HepG2 (cell line): Measurements from ENCODE around the gene MTFP1. TPM values are rescaled to one million over a fixed set of nuclear protein-coding genes. Genes with fewer than 3 reads are reported as not detected.

Experiments used
- ATAC-seq: fragments of 200-7000 bp; cut with Tn5 transposase; 3 replicates; pipeline ENCODE4 v1.9.1; 2020; ENCODE audit warnings: mild to moderate bottlenecking, moderate library complexity
- BruUV-seq: library from RNA; stranded (reverse); fragments of 400-500 nt; replicated peaks from 2 replicates; lab custom pipeline; 2021; lab: Mats Ljungman, UMichigan
- CTCF ChIA-PET: fragments of 300-600 bp; formaldehyde crosslinking; extraction: SDS; loops from one replicate; lab custom pipeline; 2021; ENCODE audit warnings: low total read pairs, inconsistent platforms, low intra/inter-chr PET ratio; lab: Yijun Ruan, JAX
- POLR2A ChIA-PET: fragments of 350-600 bp; sonication (Branson Sonifier 250); formaldehyde crosslinking; loops from one replicate; lab custom pipeline; 2020; ENCODE audit warnings: antibody characterized with exemption, inconsistent platforms; lab: Yijun Ruan, JAX
- DNase-seq: peaks from one replicate; pipeline ENCODE4 v3.0.0-alpha.2; 2015; ENCODE audit warnings: low spot score
- FAIRE-seq: peaks from 3 replicates; lab custom pipeline; 2011; peaks lifted over from hg19 to GRCh38; lab: Jason Lieb, UNC
- H2AFZ ChIP-seq: one replicate; pipeline ENCODE4 v1.6.1; 2011; ENCODE audit warnings: low read length, inconsistent platforms
- H3K27ac ChIP-seq: fragments of 300-600 bp; 3 replicates; pipeline ENCODE4 v1.8.0; 2011; ENCODE audit warnings: mixed run types, mild to moderate bottlenecking, mixed read lengths, low read length, inconsistent platforms; ENCODE audit not compliant: insufficient read depth; ENCODE audit errors: extremely low read length
- H3K27me3 ChIP-seq, 2 experiments: fragments of 200-600 bp in 1 of 2; 2 replicates in 1 of 2; 3 replicates in 1 of 2; pipeline versions ENCODE4 v1.6.0 to v1.8.0; 2011; ENCODE audit warnings: low read length in 2 of 2, mild to moderate bottlenecking in 2 of 2, moderate library complexity in 2 of 2, inconsistent platforms in 1 of 2; ENCODE audit not compliant: insufficient read depth in 2 of 2, control insufficient read depth in 1 of 2
- H3K36me3 ChIP-seq, 2 experiments: fragments of 200-600 bp in 1 of 2; replicated peaks in 1 of 2; 2 replicates in 1 of 2; 3 replicates in 1 of 2; pipeline versions ENCODE4 v1.5.1 to v1.8.0; 2011; ENCODE audit warnings: low read length in 2 of 2, inconsistent platforms in 1 of 2; ENCODE audit not compliant: insufficient read depth in 2 of 2, control insufficient read depth in 1 of 2
- H3K4me1 ChIP-seq: 2 replicates; pipeline ENCODE4 v1.5.1; 2012; ENCODE audit warnings: low read length, inconsistent platforms; ENCODE audit not compliant: insufficient read depth
- H3K4me2 ChIP-seq: 2 replicates; pipeline ENCODE4 v1.6.0; 2011; ENCODE audit warnings: low read depth, low read length, inconsistent platforms
- H3K4me3 ChIP-seq, 3 experiments: fragments of 200-600 bp in 1 of 3; sonication (generic), shearing (Covaris generic) in 1 of 3; replicated peaks in 1 of 3; 2 replicates each; pipeline ENCODE4 v1.5.1; 2011 to 2016; ENCODE audit warnings: low read length in 3 of 3, inconsistent platforms in 2 of 3, low read depth in 2 of 3, mild to moderate bottlenecking in 2 of 3, control low read depth in 1 of 3, mixed read lengths in 1 of 3; ENCODE audit not compliant: insufficient read depth in 1 of 3
- H3K79me2 ChIP-seq: one replicate; pipeline ENCODE4 v1.6.1; 2011; ENCODE audit warnings: low read length, inconsistent platforms; ENCODE audit not compliant: insufficient read depth
- H3K9ac ChIP-seq: 2 replicates; pipeline ENCODE4 v1.6.0; 2011; ENCODE audit warnings: mild to moderate bottlenecking, low read depth, low read length, inconsistent platforms; ENCODE audit not compliant: insufficient read depth
- H3K9me3 ChIP-seq: 2 replicates; pipeline ENCODE4 v1.5.1; 2012; ENCODE audit warnings: mild to moderate bottlenecking, low read length
- H4K20me1 ChIP-seq: 2 replicates; pipeline ENCODE4 v1.6.0; 2011; ENCODE audit warnings: inconsistent platforms, mild to moderate bottlenecking, low read length, moderate library complexity; ENCODE audit not compliant: insufficient read depth
- ATM ChIP-seq: fragments of 450-650 bp; IDR thresholded peaks from 2 replicates; pipeline ENCODE4 v1.7.1; 2017; ENCODE audit warnings: mild to moderate bottlenecking, borderline replicate concordance
- ATRX ChIP-seq: sonication (generic); formaldehyde crosslinking; IDR thresholded peaks from 2 replicates; pipeline ENCODE4 v1.4.0; 2020; ENCODE audit warnings: missing genetic modification reagents, borderline replicate concordance
- HHEX ChIP-seq: IDR thresholded peaks from 2 replicates; pipeline ENCODE4 v1.6.1; 2016; ENCODE audit warnings: control low read depth
- JUNB ChIP-seq: sonication (generic); formaldehyde crosslinking; IDR thresholded peaks from 2 replicates; pipeline ENCODE4 v1.8.0; 2022; ENCODE audit warnings: missing genetic modification reagents, mild to moderate bottlenecking, borderline replicate concordance
- MBD4 ChIP-seq: IDR thresholded peaks from 2 replicates; pipeline ENCODE4 v1.6.1; 2012; ENCODE audit warnings: low read length, inconsistent platforms, borderline replicate concordance
- MTA3 ChIP-seq: sonication (generic); formaldehyde crosslinking; IDR thresholded peaks from 2 replicates; pipeline ENCODE4 v1.4.0; 2020; ENCODE audit warnings: missing genetic modification reagents
- NCOA5 ChIP-seq: sonication (generic); formaldehyde crosslinking; IDR thresholded peaks from 2 replicates; pipeline ENCODE4 v1.4.0; 2020; ENCODE audit warnings: missing genetic modification reagents
- NFE2L2 ChIP-seq: fragments of 150-350 bp; IDR thresholded peaks from 2 replicates; pipeline ENCODE4 v1.6.1; 2014; ENCODE audit warnings: low read length
- NFYC ChIP-seq: IDR thresholded peaks from 2 replicates; pipeline ENCODE4 v1.6.1; 2016; ENCODE audit warnings: missing genetic modification reagents, missing compliant biosample characterization
- NPAS2 ChIP-seq: sonication (generic); formaldehyde crosslinking; IDR thresholded peaks from 2 replicates; pipeline ENCODE4 v1.8.0; 2022; ENCODE audit warnings: mild to moderate bottlenecking, missing genetic modification reagents, borderline replicate concordance
- PRPF4 ChIP-seq: fragments of 200-400 bp; formaldehyde crosslinking; IDR thresholded peaks from 2 replicates; pipeline ENCODE4 v1.6.1; 2016; ENCODE audit warnings: low read length, low read depth; ENCODE audit not compliant: poor library complexity, severe bottlenecking
- SRY ChIP-seq: sonication (generic); formaldehyde crosslinking; IDR thresholded peaks from 2 replicates; pipeline ENCODE4 v1.8.0; 2022; ENCODE audit warnings: mild to moderate bottlenecking, missing genetic modification reagents
- ZBTB7A ChIP-seq: sonication (generic); formaldehyde crosslinking; IDR thresholded peaks from 2 replicates; pipeline ENCODE4 v1.8.0; 2022; ENCODE audit warnings: mild to moderate bottlenecking, missing genetic modification reagents
- ZFP36 ChIP-seq: fragments of 150-350 bp; IDR thresholded peaks from 2 replicates; pipeline ENCODE4 v1.6.1; 2018; ENCODE audit warnings: borderline replicate concordance, low read length, low read depth; ENCODE audit not compliant: partially characterized antibody
- ZNF615 ChIP-seq: sonication (generic); formaldehyde crosslinking; IDR thresholded peaks from 2 replicates; pipeline ENCODE4 v1.5.0; 2020; ENCODE audit warnings: mild to moderate bottlenecking, missing genetic modification reagents, borderline replicate concordance
- ZNF644 ChIP-seq: IDR thresholded peaks from 2 replicates; pipeline ENCODE4 v1.6.1; 2016; ENCODE audit warnings: low read depth
- WGBS: methylation state at CpG from one replicate; pipeline ENCODE4 v1.1.6; 2017; ENCODE audit warnings: low lambda C conversion rate; 5-methylcytosine and 5-hydroxymethylcytosine counted together
- in situ Hi-C: cut with HindIII; loops from 2 replicates; pipeline ENCODE4 v1.10.0; 2017; ENCODE audit warnings: low pct_unique_long_range_greater_than_20kb; ENCODE audit not compliant: extremely low pct_ligation_motif_present
- intact Hi-C: fragments of 100-400 bp; cut with micrococcal nuclease; formaldehyde crosslinking; loops from one replicate; pipeline ENCODE4 v1.10.0; 2022; ENCODE audit not compliant: unreplicated experiment
- polyA plus RNA-seq, 8 experiments: library from polyadenylated mRNA; depleted of rRNA in 3 of 8; stranded (reverse) in 7 of 8; unstranded in 1 of 8; fragments of >200 nt; fragmentation: Illumina TruSeq in 4 of 8; extraction: Trizol in 4 of 8; gene quantifications; 2 replicates each; pipeline versions ENCODE4 v1.2.1 to v1.2.3, GENCODE V29; 2011 to 2016; ENCODE audit warnings: low read depth in 4 of 8, missing spikeins in 1 of 8, mixed read lengths in 1 of 8; ENCODE audit not compliant: insufficient read depth in 1 of 8
- total RNA-seq, 5 experiments: library from RNA; depleted of rRNA; stranded (reverse); fragments of >200 nt; fragmentation: Illumina TruSeq; extraction: Trizol; gene quantifications; 2 replicates each; pipeline ENCODE4 v1.2.3, GENCODE V29; 2016; ENCODE audit warnings: low read depth in 1 of 5
- TF ChIP-seq, protein P1 (sequence below): sonication (generic); formaldehyde crosslinking; IDR thresholded peaks from 2 replicates; pipeline ENCODE4 v1.5.0; 2020; ENCODE audit warnings: missing genetic modification reagents
- TF ChIP-seq, protein P2 (sequence below): sonication (generic); formaldehyde crosslinking; IDR thresholded peaks from 2 replicates; pipeline ENCODE4 v1.4.0; 2020; ENCODE audit warnings: missing genetic modification reagents, mild to moderate bottlenecking, borderline replicate concordance
- TF ChIP-seq, protein P3 (sequence below): sonication (generic); formaldehyde crosslinking; conservative IDR thresholded peaks from 2 replicates; pipeline ENCODE4 v1.4.0; 2020; ENCODE audit warnings: missing genetic modification reagents
- TF ChIP-seq, protein P4 (sequence below): sonication (generic); formaldehyde crosslinking; IDR thresholded peaks from 2 replicates; pipeline ENCODE4 v1.5.1; 2020; ENCODE audit warnings: mild to moderate bottlenecking, missing genetic modification reagents, moderate library complexity

Gene MTFP1
- total and polyA plus RNA-seq, 2 of the 13 experiments (the other 11 are each of a cell fraction or from before 2014, with no cell fraction given), result 29.5 to 45.6 TPM

DNA sequence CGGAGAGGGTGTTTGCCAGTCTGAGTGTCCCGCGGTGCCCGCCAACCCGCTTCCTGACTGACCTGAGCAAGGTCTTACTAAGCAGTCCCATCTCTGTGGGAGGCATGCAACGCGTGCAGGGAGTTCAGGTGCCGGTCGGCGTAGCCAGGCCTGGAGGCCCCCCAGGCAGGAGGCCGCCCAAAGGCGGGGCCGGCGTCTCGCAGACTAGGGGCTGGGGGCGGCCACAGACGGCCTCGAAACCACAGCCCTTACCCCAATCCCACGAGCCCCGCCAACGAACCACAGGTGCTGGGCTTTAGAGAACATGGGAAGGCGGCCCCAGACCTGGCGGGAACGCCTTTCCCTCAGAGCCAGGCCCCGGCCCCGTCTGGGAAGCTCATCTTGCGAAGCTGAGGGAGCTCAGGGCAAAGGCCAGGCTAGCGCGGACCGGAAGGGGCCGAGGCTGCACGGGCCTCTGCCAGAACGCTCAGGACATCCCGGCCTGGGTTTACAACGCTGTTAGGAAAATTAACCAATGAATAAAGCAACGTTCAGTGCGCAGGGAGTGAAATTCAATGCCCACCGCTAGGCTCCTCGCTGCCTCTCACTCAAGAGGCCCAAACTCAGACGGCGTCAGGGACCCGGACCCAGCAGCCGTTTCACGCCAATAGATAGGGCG, 2.1 kb upstream of the MTFP1 start (continued):
- TF ChIP-seq ATM, result no peak
- TF ChIP-seq ZBTB7A, result peak; percentile 84
- TF ChIP-seq, protein P1, sequence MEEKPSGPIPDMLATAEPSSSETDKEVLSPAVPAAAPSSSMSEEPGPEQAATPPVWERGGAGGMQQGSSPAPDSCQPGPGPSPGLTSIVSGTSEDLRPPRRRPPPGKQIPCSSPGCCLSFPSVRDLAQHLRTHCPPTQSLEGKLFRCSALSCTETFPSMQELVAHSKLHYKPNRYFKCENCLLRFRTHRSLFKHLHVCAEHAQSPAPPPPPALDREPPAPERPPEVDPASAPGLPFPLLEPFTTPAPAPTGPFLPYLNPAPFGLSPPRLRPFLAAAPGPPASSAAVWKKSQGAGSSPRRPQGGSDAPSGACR (CRISPR knock-in tag), result peak; percentile 75
- no peak for TF ChIP-seq ZFP36
- no peak for TF ChIP-seq MBD4
- TF ChIP-seq PRPF4, result no peak
- TF ChIP-seq ZNF644 (CRISPR knock-in tag), result no peak
- TF ChIP-seq, all 625 proteins: peak for 276

DNA sequence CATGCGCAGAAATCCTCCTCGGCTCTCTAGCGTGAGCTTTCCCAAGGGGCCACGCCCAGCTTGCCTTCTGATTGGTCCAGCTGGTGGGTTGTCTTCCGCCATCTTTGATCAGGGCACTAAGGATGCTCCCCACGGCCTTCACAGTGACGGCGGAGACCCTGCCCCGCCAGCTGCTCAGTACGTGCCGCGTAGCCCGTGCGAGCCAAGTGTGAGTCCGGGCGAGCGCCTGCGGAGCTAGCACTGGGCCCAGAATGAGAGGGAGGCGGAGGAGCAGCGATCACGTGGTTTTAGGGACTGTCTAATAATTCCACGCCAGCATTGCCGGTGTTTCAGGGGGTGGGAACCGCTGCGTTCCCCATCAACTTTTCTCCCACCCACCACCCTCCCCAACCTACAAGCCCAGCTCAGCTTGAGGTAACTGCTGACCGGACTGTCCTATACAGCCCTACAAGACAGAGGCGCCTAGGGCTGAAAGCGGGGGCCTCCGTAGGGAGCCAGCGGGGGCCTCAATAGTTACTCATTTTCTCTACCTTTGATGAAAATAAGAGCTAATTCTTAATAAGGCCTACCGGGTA, 1.5 kb upstream of the MTFP1 start:
- WGBS, result 3% methylated on average over 19 of the region's 31 CpGs
- Histone ChIP-seq H3K4me2 (peak overlapping the region; percentile 99), H3K9me3 (no peaks in the 10 kb centered on the region), H3K27ac (peak overlapping the region; percentile 96), H4K20me1 (no peaks in the 10 kb centered on the region), H3K36me3 (peaks cover 0 to 5% of the 10 kb centered on the region in 2 experiments; a peak in 2 of 5 replicates), H2AFZ (peak overlapping the region; percentile 63), H3K4me3 (peak overlapping the region; percentile 67 to 89 (median 72)), H3K9ac (peak overlapping the region; percentile 89), H3K27me3 (no peaks in the 10 kb centered on the region), H3K4me1 (peaks cover 57% of the 10 kb centered on the region), H3K79me2 (peaks cover 16% of the 10 kb centered on the region)
- intact Hi-C loops, result no loop called here
- POLR2A ChIA-PET, result interaction anchor here (0.8 to 7.2 kb wide), 16 partner anchors 9 to 657 kb away, joined by 3 to 164 read pairs (median 9); partner anchors contain the start of genes CCDC157, PES1, RNF215 and SEC14L2
- CTCF ChIA-PET, result no interaction called here
- FAIRE-seq, result peak; percentile 82
- BruUV-seq, result no TSS peak
- peak; percentile 99 for DNase-seq
- ATAC-seq, result peak; percentile 85
- in situ Hi-C loops, result no loop called here
- TF ChIP-seq ZNF615 (CRISPR knock-in tag) (no peak), NCOA5 (no peak), ATRX (no peak), MTA3 (CRISPR knock-in tag) (no peak), NPAS2 (CRISPR knock-in tag) (no peak), NFE2L2 (no peak), SRY (no peak), HHEX (CRISPR knock-in tag) (no peak), JUNB (CRISPR knock-in tag) (no peak), NFYC (CRISPR knock-in tag) (peak; percentile 91)
- TF ChIP-seq, protein P2, sequence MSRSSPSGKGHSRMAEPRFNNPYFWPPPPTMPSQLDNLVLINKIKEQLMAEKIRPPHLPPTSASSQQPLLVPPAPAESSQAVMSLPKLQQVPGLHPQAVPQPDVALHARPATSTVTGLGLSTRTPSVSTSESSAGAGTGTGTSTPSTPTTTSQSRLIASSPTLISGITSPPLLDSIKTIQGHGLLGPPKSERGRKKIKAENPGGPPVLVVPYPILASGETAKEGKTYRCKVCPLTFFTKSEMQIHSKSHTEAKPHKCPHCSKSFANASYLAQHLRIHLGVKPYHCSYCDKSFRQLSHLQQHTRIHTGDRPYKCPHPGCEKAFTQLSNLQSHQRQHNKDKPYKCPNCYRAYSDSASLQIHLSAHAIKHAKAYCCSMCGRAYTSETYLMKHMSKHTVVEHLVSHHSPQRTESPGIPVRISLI (CRISPR knock-in tag), result no peak
- TF ChIP-seq, protein P3, sequence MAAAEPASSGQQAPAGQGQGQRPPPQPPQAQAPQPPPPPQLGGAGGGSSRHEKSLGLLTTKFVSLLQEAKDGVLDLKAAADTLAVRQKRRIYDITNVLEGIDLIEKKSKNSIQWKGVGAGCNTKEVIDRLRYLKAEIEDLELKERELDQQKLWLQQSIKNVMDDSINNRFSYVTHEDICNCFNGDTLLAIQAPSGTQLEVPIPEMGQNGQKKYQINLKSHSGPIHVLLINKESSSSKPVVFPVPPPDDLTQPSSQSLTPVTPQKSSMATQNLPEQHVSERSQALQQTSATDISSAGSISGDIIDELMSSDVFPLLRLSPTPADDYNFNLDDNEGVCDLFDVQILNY (CRISPR knock-in tag), result no peak
- TF ChIP-seq, protein P4, sequence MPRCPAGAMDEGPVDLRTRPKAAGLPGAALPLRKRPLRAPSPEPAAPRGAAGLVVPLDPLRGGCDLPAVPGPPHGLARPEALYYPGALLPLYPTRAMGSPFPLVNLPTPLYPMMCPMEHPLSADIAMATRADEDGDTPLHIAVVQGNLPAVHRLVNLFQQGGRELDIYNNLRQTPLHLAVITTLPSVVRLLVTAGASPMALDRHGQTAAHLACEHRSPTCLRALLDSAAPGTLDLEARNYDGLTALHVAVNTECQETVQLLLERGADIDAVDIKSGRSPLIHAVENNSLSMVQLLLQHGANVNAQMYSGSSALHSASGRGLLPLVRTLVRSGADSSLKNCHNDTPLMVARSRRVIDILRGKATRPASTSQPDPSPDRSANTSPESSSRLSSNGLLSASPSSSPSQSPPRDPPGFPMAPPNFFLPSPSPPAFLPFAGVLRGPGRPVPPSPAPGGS (CRISPR knock-in tag), result no peak
